Measurements from ENCODE around the gene CD99.

CD99 gene

GRCh38 chrX:2676794-2677675 is 14.1 kb upstream of the CD99 start:
- ATAC-seq (ENCODE audit: insufficient read depth, low read depth), result no peak
- no peak overlapping the region for H3K27ac ChIP-seq (ENCODE audit: low read length)
- H3K4me2 ChIP-seq (ENCODE audit: insufficient read depth, low read length), result no peak overlapping the region

DNA sequence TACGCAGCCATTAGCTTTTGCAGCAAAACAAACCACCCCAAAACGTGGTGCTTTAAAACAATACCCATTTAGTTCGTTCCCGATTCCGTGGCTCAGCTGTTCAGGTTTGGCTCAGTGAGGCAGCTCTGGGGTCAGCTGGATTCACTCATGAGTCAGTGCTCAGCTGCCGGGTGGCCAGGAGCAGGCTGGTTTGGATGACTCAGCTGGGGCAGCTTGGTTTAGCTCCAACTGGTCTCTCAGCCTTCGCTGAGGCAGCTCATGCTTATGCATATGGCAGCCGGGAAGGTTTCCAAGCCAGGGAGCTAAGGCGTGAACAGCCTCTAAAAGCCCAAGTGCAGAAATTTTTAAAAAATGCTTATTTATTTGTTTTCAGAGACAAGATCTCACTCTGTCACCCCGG is 13.3 kb upstream of the CD99 start:
- H3K27me3 ChIP-seq (ENCODE audit: insufficient read depth, low read length, poor library complexity), result no peaks in the 10 kb centered on the region
- ATAC-seq (ENCODE audit: insufficient read depth, low read depth) (no peak; the same call in 2 of the 3 replicates), DNase-seq (no peak)
- H2AFZ ChIP-seq (ENCODE audit: low read depth, low read length), result no peak overlapping the region
- H3K4me1 ChIP-seq (ENCODE audit: insufficient read depth, low read length), result peaks cover 5% of the 10 kb centered on the region; the same call in 1 of the 2 replicates
- no peaks in the 10 kb centered on the region for H3K9me3 ChIP-seq (ENCODE audit: insufficient read depth, low read length, severe bottlenecking)
- H3K4me2 ChIP-seq (ENCODE audit: insufficient read depth, low read length), result no peak overlapping the region
- TF ChIP-seq CTCF (IDR thresholded peaks at IDR 0.05; ENCODE audit: borderline replicate concordance, extremely low read depth, low read length, poor library complexity, severe bottlenecking), result no peak
- TF ChIP-seq EZH2 (IDR thresholded peaks at IDR 0.05; ENCODE audit: borderline replicate concordance, low read depth, low read length, severe bottlenecking), result no peak
- no peak overlapping the region for H3K4me3 ChIP-seq (ENCODE audit: low read depth in 1 of 2, low read length in 2 of 2)
- no peak overlapping the region for H3K9ac ChIP-seq (ENCODE audit: low read depth, low read length)
- peaks cover 6% of the 10 kb centered on the region; the same call in 1 of the 2 replicates for H3K36me3 ChIP-seq (ENCODE audit: insufficient read depth, low read length)
- no peaks in the 10 kb centered on the region for H4K20me1 ChIP-seq (ENCODE audit: insufficient read depth, low read length)
- no peaks in the 10 kb centered on the region for H3K79me2 ChIP-seq (ENCODE audit: insufficient read depth, low read length)
- H3K27ac ChIP-seq (ENCODE audit: low read length), result no peak overlapping the region

More at GRCh38 chrX:2676794-2677675, 14.1 kb upstream of the CD99 start:
- no peak for DNase-seq
- H3K4me1 ChIP-seq (ENCODE audit: insufficient read depth, low read length), result peaks cover 5% of the 10 kb centered on the region; the same call in 1 of the 2 replicates
- no peaks in the 10 kb centered on the region for H3K9me3 ChIP-seq (ENCODE audit: insufficient read depth, low read length, severe bottlenecking)
- no peaks in the 10 kb centered on the region for H4K20me1 ChIP-seq (ENCODE audit: insufficient read depth, low read length)
- no peak overlapping the region for H3K9ac ChIP-seq (ENCODE audit: low read depth, low read length)
- H3K36me3 ChIP-seq (ENCODE audit: insufficient read depth, low read length), result peaks cover 6% of the 10 kb centered on the region; the same call in 1 of the 2 replicates
- no peak overlapping the region for H2AFZ ChIP-seq (ENCODE audit: low read depth, low read length)
- no peaks in the 10 kb centered on the region for H3K79me2 ChIP-seq (ENCODE audit: insufficient read depth, low read length)
- TF ChIP-seq CTCF (IDR thresholded peaks at IDR 0.05; ENCODE audit: borderline replicate concordance, extremely low read depth, low read length, poor library complexity, severe bottlenecking), result no peak
- no peak for TF ChIP-seq EZH2 (IDR thresholded peaks at IDR 0.05; ENCODE audit: borderline replicate concordance, low read depth, low read length, severe bottlenecking)
- no peak overlapping the region for H3K4me3 ChIP-seq (ENCODE audit: low read depth in 1 of 2, low read length in 2 of 2)
- no peaks in the 10 kb centered on the region for H3K27me3 ChIP-seq (ENCODE audit: insufficient read depth, low read length, poor library complexity)

DNA sequence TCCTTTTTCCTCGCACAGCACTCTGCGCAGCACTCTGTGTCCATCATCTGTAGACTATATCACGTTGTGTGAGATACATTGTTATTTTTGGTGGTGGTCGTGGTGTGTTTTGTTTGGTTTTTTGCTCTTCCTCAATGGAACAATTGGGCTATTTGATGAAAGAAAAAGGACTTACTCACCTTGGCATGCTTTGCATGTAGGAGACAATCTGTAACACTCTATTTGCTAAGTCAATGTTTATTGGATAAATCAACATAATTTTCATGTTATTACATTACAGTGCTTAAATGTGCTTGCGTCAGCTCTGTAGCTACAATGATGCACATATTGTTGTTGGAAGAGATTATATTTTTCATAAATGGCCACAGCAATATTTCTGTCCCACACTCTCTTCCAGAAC is 12.5 kb upstream of the CD99 start:
- DNase-seq, result no peak

More for the DNA sequence above, 12.5 kb upstream of the CD99 start:
- Histone ChIP-seq H3K4me1 (ENCODE audit: insufficient read depth, low read length) (peaks cover 5% of the 10 kb centered on the region; the same call in 1 of the 2 replicates), H3K79me2 (ENCODE audit: insufficient read depth, low read length) (no peaks in the 10 kb centered on the region), H3K9ac (ENCODE audit: low read depth, low read length) (no peak overlapping the region), H2AFZ (ENCODE audit: low read depth, low read length) (no peak overlapping the region), H3K27me3 (ENCODE audit: insufficient read depth, low read length, poor library complexity) (no peaks in the 10 kb centered on the region), H3K4me3 (ENCODE audit: low read depth in 1 of 2, low read length in 2 of 2) (no peak overlapping the region), H3K4me2 (ENCODE audit: insufficient read depth, low read length) (no peak overlapping the region), H3K27ac (ENCODE audit: low read length) (no peak overlapping the region), H3K36me3 (ENCODE audit: insufficient read depth, low read length) (peaks cover 6% of the 10 kb centered on the region; the same call in 1 of the 2 replicates), H4K20me1 (ENCODE audit: insufficient read depth, low read length) (no peaks in the 10 kb centered on the region), H3K9me3 (ENCODE audit: insufficient read depth, low read length, severe bottlenecking) (no peaks in the 10 kb centered on the region)
- TF ChIP-seq EZH2 (IDR thresholded peaks at IDR 0.05; ENCODE audit: borderline replicate concordance, low read depth, low read length, severe bottlenecking), result no peak
- TF ChIP-seq CTCF (IDR thresholded peaks at IDR 0.05; ENCODE audit: borderline replicate concordance, extremely low read depth, low read length, poor library complexity, severe bottlenecking), result no peak
- ATAC-seq (ENCODE audit: insufficient read depth, low read depth), result no peak
